GM19452 (cell line): ENCODE measurements around the gene HLA-A.

Source experiments
- ATAC-seq: cut with Tn5 transposase; IDR thresholded peaks from one replicate; pipeline ENCODE4 v1.9.1; 2021; ENCODE audit not compliant: unreplicated experiment

Gene HLA-A

DNA sequence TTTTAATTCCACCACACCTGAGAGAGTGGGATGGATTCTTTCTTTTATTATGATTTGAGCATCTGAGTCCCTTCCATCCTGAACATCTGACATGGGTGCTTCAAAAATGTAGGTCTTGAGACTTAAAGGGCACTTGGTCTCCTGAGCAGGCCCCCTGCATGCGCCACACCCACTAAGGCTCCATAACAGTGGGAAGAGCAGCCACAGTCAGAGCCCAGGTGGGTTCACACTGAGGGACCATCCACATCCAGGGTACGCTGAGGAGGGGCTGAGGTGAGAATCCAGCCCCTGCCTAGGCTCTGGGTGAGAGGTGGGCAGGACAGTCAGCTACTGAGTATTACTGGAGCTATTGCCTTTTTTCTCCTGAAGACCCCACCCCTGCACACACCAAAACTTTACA lies 42.7 kb downstream of the HLA-A start:
- ATAC-seq: no peak

- no peak for ATAC-seq
Observed at GRCh38 chr6:29986179-29986781, 43.9 kb downstream of the HLA-A start.

DNA sequence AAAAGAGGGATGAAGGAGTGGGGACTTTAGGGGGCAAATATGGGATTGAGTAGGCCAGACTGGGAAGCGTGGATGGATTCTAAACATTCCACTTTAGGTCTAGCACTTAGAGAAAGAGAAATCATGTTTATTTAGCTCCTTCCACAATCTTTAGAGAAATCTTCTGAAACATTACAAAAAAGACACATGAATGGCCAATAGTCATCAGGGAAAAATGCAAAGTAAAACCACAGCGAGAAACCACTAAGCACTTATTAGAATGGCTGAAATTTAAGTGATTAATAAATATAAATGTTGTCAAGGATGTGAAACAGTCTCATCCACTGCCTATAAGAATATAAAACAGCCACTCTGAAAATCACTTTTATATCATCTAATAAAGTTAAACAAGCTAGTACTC lies 46.9 kb downstream of the HLA-A start:
- ATAC-seq: no peak

DNA sequence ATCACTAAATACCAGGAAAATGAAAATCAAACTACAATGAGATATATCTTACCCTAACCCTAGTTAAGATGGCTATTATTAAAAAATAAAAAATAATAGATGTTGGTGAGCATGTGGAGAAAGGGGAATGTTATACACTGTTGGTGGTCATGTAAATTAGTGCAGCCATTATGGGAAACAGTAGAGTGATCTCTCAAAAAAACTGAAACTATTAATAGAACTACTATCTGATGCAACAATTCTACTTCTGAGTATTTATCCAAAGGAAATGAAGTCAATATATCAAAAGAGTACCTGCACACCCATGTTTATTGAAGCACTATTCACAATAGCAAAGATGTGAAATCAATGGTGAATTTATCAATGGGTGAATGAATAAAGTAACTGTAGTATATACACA lies 48.6 kb downstream of the HLA-A start:
- no peak for ATAC-seq

- no peak for ATAC-seq
Observed at GRCh38 chr6:29992807-29993206, 50.5 kb downstream of the HLA-A start.

GRCh38 chr6:29994826-29995225 lies 52.5 kb downstream of the HLA-A start:
- ATAC-seq: no peak

- no peak for ATAC-seq
Observed at GRCh38 chr6:29995340-29995777, 53.0 kb downstream of the HLA-A start.
